H1 (cell line): Measurements from ENCODE around the gene BBIP1. TPM values are rescaled to one million over a fixed set of nuclear protein-coding genes. Genes with fewer than 3 reads are reported as not detected.

Source experiments
- CTCF ChIA-PET: fragments of 300-600 bp; sonication (Branson Sonifier 250); formaldehyde crosslinking; loops from one replicate; lab custom pipeline; 2021; ENCODE audit not compliant: partially characterized antibody; lab: Charles Lee
- POLR2A ChIA-PET: fragments of 300-600 bp; sonication (Branson Sonifier 250); formaldehyde crosslinking; loops from one replicate; lab custom pipeline; 2021; ENCODE audit warnings: inconsistent platforms; ENCODE audit not compliant: partially characterized antibody; lab: Charles Lee
- DNase-seq, 2 experiments: peaks; one replicate each; pipeline versions ENCODE4 v3.0.0 to v3.0.0-alpha.2; 2010 to 2022; ENCODE audit warnings: low spot score in 2 of 2, low read depth in 1 of 2, mixed read lengths in 1 of 2
- FAIRE-seq: peaks from 2 replicates; lab custom pipeline; 2011; peaks lifted over from hg19 to GRCh38; lab: Jason Lieb, UNC
- H2AFZ ChIP-seq: 2 replicates; pipeline ENCODE4 v1.8.1; 2012; ENCODE audit warnings: low read length, inconsistent platforms
- H2AK5ac ChIP-seq: 2 replicates; pipeline ENCODE4 v1.6.1; 2013; ENCODE audit warnings: low read depth, low read length
- H2BK120ac ChIP-seq: replicated peaks from 2 replicates; pipeline ENCODE3; 2013; ENCODE audit warnings: low read depth, low read length, inconsistent platforms
- H2BK12ac ChIP-seq: 2 replicates; pipeline ENCODE4 v1.6.1; 2013; ENCODE audit warnings: low read depth, low read length
- H2BK15ac ChIP-seq: 2 replicates; pipeline ENCODE4 v1.6.1; 2013; ENCODE audit warnings: low read length
- H2BK20ac ChIP-seq: 2 replicates; pipeline ENCODE4 v1.6.1; 2013; ENCODE audit warnings: low read length
- H2BK5ac ChIP-seq: 2 replicates; pipeline ENCODE4 v1.6.1; 2013; ENCODE audit warnings: low read depth, low read length
- H3K14ac ChIP-seq: 2 replicates; pipeline ENCODE4 v1.6.1; 2013; ENCODE audit warnings: inconsistent platforms; ENCODE audit not compliant: insufficient read length
- H3K18ac ChIP-seq: 2 replicates; pipeline ENCODE4 v1.6.1; 2013; ENCODE audit warnings: low read length; ENCODE audit errors: extremely low read depth
- H3K23ac ChIP-seq: 2 replicates; pipeline ENCODE4 v1.6.1; 2013; ENCODE audit warnings: inconsistent platforms; ENCODE audit not compliant: insufficient read length
- H3K23me2 ChIP-seq: 2 replicates; pipeline ENCODE4 v1.6.1; 2013; ENCODE audit warnings: low read depth, low read length
- H3K27ac ChIP-seq: 2 replicates; pipeline ENCODE4 v1.6.1; 2011; ENCODE audit warnings: low read depth, low read length, inconsistent platforms
- H3K27me3 ChIP-seq, 4 experiments: replicated peaks in 1 of 4; 1 replicate in 1 of 4; 2 replicates in 3 of 4; pipeline versions ENCODE4 v1.6.1 to v1.8.1; 2011 to 2013; ENCODE audit warnings: low read length in 3 of 4, mild to moderate bottlenecking in 3 of 4, inconsistent platforms in 2 of 4, mixed read lengths in 2 of 4, moderate library complexity in 1 of 4; ENCODE audit not compliant: control insufficient read depth in 3 of 4, insufficient read depth in 3 of 4; ENCODE audit errors: extremely low read depth in 1 of 4
- H3K36me3 ChIP-seq, 4 experiments: 2 replicates each; pipeline versions ENCODE4 v1.6.1 to v1.8.1; 2011 to 2013; ENCODE audit warnings: mild to moderate bottlenecking in 4 of 4, low read length in 3 of 4, moderate library complexity in 2 of 4, control low read depth in 1 of 4, inconsistent platforms in 1 of 4; ENCODE audit not compliant: insufficient read depth in 4 of 4, control insufficient read depth in 2 of 4
- H3K4ac ChIP-seq: replicated peaks from 2 replicates; pipeline ENCODE3; 2013; ENCODE audit warnings: low read length, low read depth, mixed read lengths, inconsistent platforms; ENCODE audit not compliant: insufficient read length
- H3K4me1 ChIP-seq, 4 experiments: replicated peaks in 1 of 4; 1 replicate in 1 of 4; 2 replicates in 3 of 4; pipeline versions ENCODE4 v1.6.1 to v1.8.1; 2011 to 2013; ENCODE audit warnings: low read length in 3 of 4, inconsistent platforms in 2 of 4, mixed read lengths in 1 of 4; ENCODE audit not compliant: insufficient read depth in 4 of 4, control insufficient read depth in 3 of 4
- H3K4me2 ChIP-seq, 2 experiments: 2 replicates each; pipeline versions ENCODE4 v1.6.1 to v1.8.1; 2011 to 2013; ENCODE audit warnings: low read depth in 2 of 2, low read length in 2 of 2, control low read depth in 1 of 2, inconsistent platforms in 1 of 2, mild to moderate bottlenecking in 1 of 2; ENCODE audit not compliant: insufficient read depth in 1 of 2
- H3K4me3 ChIP-seq, 4 experiments: fragments of 200-600, 300-600 bp in 1 of 4; sonication (generic), shearing (Covaris generic), sonication (Bioruptor Twin) in 1 of 4; 2 replicates each; pipeline versions ENCODE4 v1.5.1 to v1.8.1; 2011 to 2016; ENCODE audit warnings: low read length in 4 of 4, low read depth in 3 of 4, control low read depth in 2 of 4, inconsistent platforms in 2 of 4, mild to moderate bottlenecking in 2 of 4, mixed read lengths in 1 of 4, moderate library complexity in 1 of 4; ENCODE audit not compliant: insufficient read depth in 2 of 4; ENCODE audit errors: extremely low read depth in 1 of 4
- H3K56ac ChIP-seq: replicated peaks from 2 replicates; pipeline ENCODE3; 2013; ENCODE audit warnings: low read depth, mild to moderate bottlenecking, mixed read lengths, low read length, inconsistent platforms; ENCODE audit not compliant: insufficient read length
- H3K79me1 ChIP-seq: 2 replicates; pipeline ENCODE4 v1.6.1; 2013; ENCODE audit warnings: low read depth, low read length, control low read depth
- H3K79me2 ChIP-seq, 2 experiments: 2 replicates each; pipeline versions ENCODE4 v1.6.1 to v1.8.1; 2012 to 2013; ENCODE audit warnings: low read length in 2 of 2, mild to moderate bottlenecking in 2 of 2, inconsistent platforms in 1 of 2; ENCODE audit not compliant: insufficient read depth in 2 of 2, control insufficient read depth in 1 of 2
- H3K9ac ChIP-seq, 4 experiments: replicated peaks in 1 of 4; 1 replicate in 1 of 4; 2 replicates in 3 of 4; pipeline versions ENCODE4 v1.6.1 to v1.8.1; 2011 to 2013; ENCODE audit warnings: low read depth in 3 of 4, low read length in 3 of 4, control low read depth in 2 of 4, mild to moderate bottlenecking in 2 of 4, moderate library complexity in 2 of 4, inconsistent platforms in 1 of 4; ENCODE audit errors: extremely low read depth in 1 of 4
- H3K9me3 ChIP-seq, 2 experiments: 2 replicates each; pipeline versions ENCODE4 v1.6.1 to v1.8.1; 2012 to 2013; ENCODE audit warnings: mild to moderate bottlenecking in 2 of 2, moderate library complexity in 2 of 2, control low read depth in 1 of 2, inconsistent platforms in 1 of 2, low read depth in 1 of 2, low read length in 1 of 2, mixed read lengths in 1 of 2; ENCODE audit not compliant: insufficient read depth in 2 of 2
- H4K20me1 ChIP-seq, 2 experiments: replicated peaks in 1 of 2; 2 replicates each; pipeline versions ENCODE3 to v1.8.1; 2011 to 2013; ENCODE audit warnings: inconsistent platforms in 2 of 2, low read length in 2 of 2, mild to moderate bottlenecking in 1 of 2; ENCODE audit not compliant: insufficient read depth in 2 of 2, control insufficient read depth in 1 of 2
- H4K5ac ChIP-seq: 2 replicates; pipeline ENCODE4 v1.6.1; 2013; ENCODE audit warnings: low read length, low read depth, mixed read lengths, inconsistent platforms; ENCODE audit not compliant: insufficient read length
- H4K8ac ChIP-seq: 2 replicates; pipeline ENCODE4 v1.8.0; 2013; ENCODE audit warnings: mild to moderate bottlenecking, moderate library complexity, low read length, inconsistent platforms; ENCODE audit not compliant: insufficient read depth; ENCODE audit errors: extremely low read depth
- H4K91ac ChIP-seq: replicated peaks from 2 replicates; pipeline ENCODE3; 2013; ENCODE audit warnings: low read length, mixed read lengths, inconsistent platforms; ENCODE audit not compliant: insufficient read length
- CEBPB ChIP-seq: IDR thresholded peaks from 2 replicates; pipeline ENCODE4 v1.6.1; 2012; ENCODE audit warnings: low read depth, low read length
- JUN ChIP-seq: IDR thresholded peaks from 2 replicates; pipeline ENCODE4 v1.6.1; 2011; ENCODE audit warnings: low read depth, mild to moderate bottlenecking, improper control_type of control experiment, low read length
- WGBS, 2 experiments: shearing (Covaris generic) in 1 of 2; methylation state at CpG; one replicate each; pipeline versions ENCODE4 v1.1.6 to v1.1.7; 2013 to 2015; ENCODE audit warnings: low lambda C conversion rate in 2 of 2, mixed read lengths in 2 of 2, inconsistent platforms in 1 of 2, low coverage in 1 of 2, missing lambda C conversion rate in 1 of 2; ENCODE audit not compliant: insufficient replicate concordance in 2 of 2, insufficient coverage in 1 of 2, insufficient read length in 1 of 2; ENCODE audit errors: extremely low coverage in 1 of 2, missing lambda C conversion rate in 1 of 2; 5-methylcytosine and 5-hydroxymethylcytosine counted together
- polyA plus RNA-seq, 7 experiments: library from polyadenylated mRNA; depleted of rRNA in 3 of 7; stranded (reverse) in 5 of 7; unstranded in 2 of 7; fragments of >200 nt in 5 of 7; fragments of 200-250 nt in 2 of 7; gene quantifications; 1 replicate in 5 of 7; 2 replicates in 1 of 7; 4 replicates in 1 of 7; pipeline versions ENCODE4 v1.2.1 to v1.2.3, GENCODE V29; 2011 to 2013; ENCODE audit warnings: missing spikeins in 2 of 7, mixed read lengths in 2 of 7
- total RNA-seq: library from RNA; stranded (reverse); fragmentation: NEBNext Ultra II Directional; extraction: Animal tissue kit (Norgen Biotek cat#: 25700); gene quantifications from 2 replicates; pipeline ENCODE4 v1.2.1, GENCODE V29; 2021

BBIP1 gene
- total and polyA plus RNA-seq, 2 of the 8 experiments (the other 6 are each of a cell fraction or from before 2014, with no cell fraction given), result 8.8 to 19.6 TPM

GRCh38 chr10:110897184-110897583 is 21.8 kb downstream of the BBIP1 start:
- Histone ChIP-seq H3K4me3 (no peak overlapping the region), H4K20me1 (peaks cover 0 to 3% of the 10 kb centered on the region in 2 experiments), H3K9me3 (no peaks in the 10 kb centered on the region), H3K23ac (no peak overlapping the region), H3K36me3 (peaks cover 0 to 21% (median 0%) of the 10 kb centered on the region in 4 experiments; a peak in 2 of 8 replicates), H2BK120ac (no peak overlapping the region), H3K9ac (no peak overlapping the region), H2BK12ac (no peak overlapping the region), H2AK5ac (no peak overlapping the region)
- CTCF ChIA-PET, result interaction anchor here (0.6 to 3.4 kb wide), 7 partner anchors 12 to 297 kb away, joined by 3 to 22 read pairs (median 3); no protein-coding TSS in a partner anchor
- DNase-seq (no peak), FAIRE-seq (no peak)
- TF ChIP-seq CEBPB (no peak), JUN (no peak)
- TF ChIP-seq, all 59 proteins: peak for 0
- Histone ChIP-seq H4K5ac (no peak overlapping the region), H3K27me3 (no peaks in the 10 kb centered on the region), H2BK20ac (no peak overlapping the region), H3K56ac (no peak overlapping the region), H3K79me1 (no peaks in the 10 kb centered on the region), H3K18ac (no peak overlapping the region), H3K27ac (no peak overlapping the region), H3K23me2 (no peaks in the 10 kb centered on the region), H3K4ac (no peak overlapping the region), H2AFZ (no peak overlapping the region), H3K4me2 (no peak overlapping the region), H3K14ac (no peak overlapping the region), H2BK5ac (no peak overlapping the region), H4K8ac (no peak overlapping the region), H3K4me1 (no peaks in the 10 kb centered on the region), H3K79me2 (no peaks in the 10 kb centered on the region), H4K91ac (no peak overlapping the region), H2BK15ac (no peak overlapping the region)
- WGBS, 2 experiments, result 87% methylated on average over 1 of the region's 1 CpG; no CpG with 5 or more reads in 1 of the 2 experiments
- POLR2A ChIA-PET, result interaction anchor here (1.0 to 1.6 kb wide), 3 partner anchors 9 to 26 kb away, joined by 3 to 4 read pairs (median 3); partner anchors contain the start of genes BBIP1, PDCD4 and SHOC2
